Panc1 (cell line): Measurements from ENCODE around the gene LY86.

Source experiments
- POLR2AphosphoS5 ChIP-seq: IDR thresholded peaks from 2 replicates; pipeline ENCODE4 v1.6.1; 2012; ENCODE audit warnings: mild to moderate bottlenecking, low read depth, low read length, moderate library complexity
- TF ChIP-seq, protein P1 (sequence below): fragments of 450-650 bp; IDR thresholded peaks from 2 replicates; pipeline ENCODE4 v1.5.1; 2017; ENCODE audit warnings: mild to moderate bottlenecking
- TF ChIP-seq, protein P2 (sequence below), 2 experiments: IDR thresholded peaks; 2 replicates each; pipeline ENCODE4 v1.6.1; 2011 to 2012; ENCODE audit warnings: low read depth in 2 of 2, control low read depth in 1 of 2, low read length in 1 of 2, mild to moderate bottlenecking in 1 of 2, moderate library complexity in 1 of 2; ENCODE audit not compliant: insufficient read depth in 1 of 2

DNA sequence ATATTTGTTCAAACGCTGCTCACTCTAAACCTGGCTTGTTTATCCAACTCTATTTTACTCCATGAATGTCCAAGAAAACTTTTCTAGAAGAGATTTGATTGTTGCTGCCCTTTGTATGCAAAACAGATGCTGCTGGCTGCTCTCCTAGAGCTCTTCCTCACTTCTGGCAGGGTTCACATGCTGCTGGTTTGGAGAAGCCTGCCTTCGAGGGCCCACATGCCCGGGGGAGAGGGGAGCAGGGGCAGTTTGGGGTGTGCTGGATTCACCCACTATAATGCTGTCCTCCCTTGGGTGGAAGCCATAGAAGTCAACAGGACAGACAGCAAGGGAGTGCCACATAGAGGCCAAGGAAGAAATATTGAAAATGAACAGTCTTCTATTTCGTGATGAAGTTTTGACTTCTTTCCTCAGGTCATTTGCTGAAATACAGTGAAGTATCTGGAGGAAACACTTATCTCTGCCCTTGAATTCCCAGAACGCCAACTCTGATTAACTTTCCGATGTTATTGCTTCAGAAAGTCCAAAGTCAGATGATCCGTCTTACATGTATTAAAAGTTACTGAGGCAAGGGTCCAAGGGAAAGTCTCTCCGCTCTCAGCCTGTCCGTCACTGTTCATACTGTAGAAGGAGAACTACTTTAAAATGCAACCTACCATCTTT is 32.4 kb downstream of the LY86 start:
- TF ChIP-seq, protein P1, sequence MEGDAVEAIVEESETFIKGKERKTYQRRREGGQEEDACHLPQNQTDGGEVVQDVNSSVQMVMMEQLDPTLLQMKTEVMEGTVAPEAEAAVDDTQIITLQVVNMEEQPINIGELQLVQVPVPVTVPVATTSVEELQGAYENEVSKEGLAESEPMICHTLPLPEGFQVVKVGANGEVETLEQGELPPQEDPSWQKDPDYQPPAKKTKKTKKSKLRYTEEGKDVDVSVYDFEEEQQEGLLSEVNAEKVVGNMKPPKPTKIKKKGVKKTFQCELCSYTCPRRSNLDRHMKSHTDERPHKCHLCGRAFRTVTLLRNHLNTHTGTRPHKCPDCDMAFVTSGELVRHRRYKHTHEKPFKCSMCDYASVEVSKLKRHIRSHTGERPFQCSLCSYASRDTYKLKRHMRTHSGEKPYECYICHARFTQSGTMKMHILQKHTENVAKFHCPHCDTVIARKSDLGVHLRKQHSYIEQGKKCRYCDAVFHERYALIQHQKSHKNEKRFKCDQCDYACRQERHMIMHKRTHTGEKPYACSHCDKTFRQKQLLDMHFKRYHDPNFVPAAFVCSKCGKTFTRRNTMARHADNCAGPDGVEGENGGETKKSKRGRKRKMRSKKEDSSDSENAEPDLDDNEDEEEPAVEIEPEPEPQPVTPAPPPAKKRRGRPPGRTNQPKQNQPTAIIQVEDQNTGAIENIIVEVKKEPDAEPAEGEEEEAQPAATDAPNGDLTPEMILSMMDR, result no peak
- TF ChIP-seq, protein P2, sequence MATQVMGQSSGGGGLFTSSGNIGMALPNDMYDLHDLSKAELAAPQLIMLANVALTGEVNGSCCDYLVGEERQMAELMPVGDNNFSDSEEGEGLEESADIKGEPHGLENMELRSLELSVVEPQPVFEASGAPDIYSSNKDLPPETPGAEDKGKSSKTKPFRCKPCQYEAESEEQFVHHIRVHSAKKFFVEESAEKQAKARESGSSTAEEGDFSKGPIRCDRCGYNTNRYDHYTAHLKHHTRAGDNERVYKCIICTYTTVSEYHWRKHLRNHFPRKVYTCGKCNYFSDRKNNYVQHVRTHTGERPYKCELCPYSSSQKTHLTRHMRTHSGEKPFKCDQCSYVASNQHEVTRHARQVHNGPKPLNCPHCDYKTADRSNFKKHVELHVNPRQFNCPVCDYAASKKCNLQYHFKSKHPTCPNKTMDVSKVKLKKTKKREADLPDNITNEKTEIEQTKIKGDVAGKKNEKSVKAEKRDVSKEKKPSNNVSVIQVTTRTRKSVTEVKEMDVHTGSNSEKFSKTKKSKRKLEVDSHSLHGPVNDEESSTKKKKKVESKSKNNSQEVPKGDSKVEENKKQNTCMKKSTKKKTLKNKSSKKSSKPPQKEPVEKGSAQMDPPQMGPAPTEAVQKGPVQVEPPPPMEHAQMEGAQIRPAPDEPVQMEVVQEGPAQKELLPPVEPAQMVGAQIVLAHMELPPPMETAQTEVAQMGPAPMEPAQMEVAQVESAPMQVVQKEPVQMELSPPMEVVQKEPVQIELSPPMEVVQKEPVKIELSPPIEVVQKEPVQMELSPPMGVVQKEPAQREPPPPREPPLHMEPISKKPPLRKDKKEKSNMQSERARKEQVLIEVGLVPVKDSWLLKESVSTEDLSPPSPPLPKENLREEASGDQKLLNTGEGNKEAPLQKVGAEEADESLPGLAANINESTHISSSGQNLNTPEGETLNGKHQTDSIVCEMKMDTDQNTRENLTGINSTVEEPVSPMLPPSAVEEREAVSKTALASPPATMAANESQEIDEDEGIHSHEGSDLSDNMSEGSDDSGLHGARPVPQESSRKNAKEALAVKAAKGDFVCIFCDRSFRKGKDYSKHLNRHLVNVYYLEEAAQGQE (IDR thresholded peaks at IDR 0.05; ENCODE audit: insufficient read depth in 1 of 2, low read depth in 2 of 2, low read length in 1 of 2), result no peak
- no peak for TF ChIP-seq POLR2AphosphoS5
